Hepatocyte (in vitro differentiated cells): ENCODE measurements around the gene NXPH1. TPM values are rescaled to one million over a fixed set of nuclear protein-coding genes. Genes with fewer than 3 reads are reported as not detected.

ENCODE experiments used
- DNase-seq: peaks from one replicate; pipeline ENCODE4 v3.0.0-alpha.2; 2016; ENCODE audit warnings: low spot score
- H2AFZ ChIP-seq: fragments of 200-600 bp; sonication (generic); 2 replicates; pipeline ENCODE4 v1.6.0; 2016; ENCODE audit warnings: antibody characterized with exemption, mild to moderate bottlenecking
- H3K27ac ChIP-seq: fragments of 200-600 bp; sonication (generic); 2 replicates; pipeline ENCODE4 v1.5.1; 2016; ENCODE audit warnings: mild to moderate bottlenecking
- H3K27me3 ChIP-seq: fragments of 200-600 bp; sonication (generic); 2 replicates; pipeline ENCODE4 v1.6.1; 2016
- H3K36me3 ChIP-seq: fragments of 200-600 bp; sonication (generic); replicated peaks from 2 replicates; pipeline ENCODE4 v1.5.1; 2016; ENCODE audit warnings: low read depth; ENCODE audit not compliant: insufficient read depth
- H3K4me1 ChIP-seq: fragments of 200-600 bp; sonication (generic); 2 replicates; pipeline ENCODE4 v1.5.1; 2016; ENCODE audit warnings: mild to moderate bottlenecking, moderate library complexity; ENCODE audit not compliant: insufficient read depth
- H3K4me2 ChIP-seq: fragments of 200-600 bp; sonication (generic); 2 replicates; pipeline ENCODE4 v1.6.0; 2016
- H3K4me3 ChIP-seq: fragments of 200-600 bp; sonication (generic); 2 replicates; pipeline ENCODE4 v1.5.1; 2016; ENCODE audit warnings: mild to moderate bottlenecking
- H3K79me2 ChIP-seq: fragments of 200-600 bp; sonication (generic); 2 replicates; pipeline ENCODE4 v1.6.0; 2017; ENCODE audit warnings: mild to moderate bottlenecking
- H3K9me2 ChIP-seq: fragments of 200-600 bp; sonication (generic); replicated peaks from 2 replicates; pipeline ENCODE4 v1.6.0; 2017; ENCODE audit warnings: mild to moderate bottlenecking; ENCODE audit not compliant: insufficient read depth
- H3K9me3 ChIP-seq: fragments of 200-600 bp; sonication (generic); 2 replicates; pipeline ENCODE4 v1.5.1; 2016; ENCODE audit warnings: low read depth, mild to moderate bottlenecking
- H4K20me1 ChIP-seq: fragments of 200-600 bp; sonication (generic); 2 replicates; pipeline ENCODE4 v1.6.0; 2016; ENCODE audit warnings: mild to moderate bottlenecking; ENCODE audit not compliant: insufficient read depth, poor library complexity, severe bottlenecking
- EZH2 ChIP-seq: fragments of 200-600 bp; sonication (generic); IDR thresholded peaks from 2 replicates; pipeline ENCODE4 v1.6.1; 2016; ENCODE audit warnings: antibody characterized with exemption, mild to moderate bottlenecking, borderline replicate concordance
- EZH2phosphoT487 ChIP-seq: fragments of 200-600 bp; sonication (generic); IDR thresholded peaks from one replicate; pipeline ENCODE4 v1.6.1; 2018; ENCODE audit warnings: antibody characterized with exemption, mild to moderate bottlenecking, low read depth, moderate library complexity; ENCODE audit not compliant: unreplicated experiment, severe bottlenecking
- WGBS: methylation state at CpG from one replicate; pipeline ENCODE4 v1.1.6; 2016; ENCODE audit warnings: low lambda C conversion rate; ENCODE audit errors: missing lambda C conversion rate; 5-methylcytosine and 5-hydroxymethylcytosine counted together
- polyA plus RNA-seq: library from polyadenylated mRNA; unstranded; fragments of >200 nt; fragmentation: Nextera tagmentation; extraction: Ambion mirVana; gene quantifications from 2 replicates; pipeline ENCODE4 v1.2.1, GENCODE V29; 2016
- total RNA-seq: library from RNA; depleted of rRNA; stranded (reverse); fragments of >200 nt; gene quantifications from 2 replicates; pipeline ENCODE4 v1.2.3, GENCODE V29; 2014
- TF ChIP-seq, protein P1 (sequence below): fragments of 200-600 bp; sonication (generic); IDR thresholded peaks from 2 replicates; pipeline ENCODE4 v1.5.1; 2016; ENCODE audit warnings: antibody characterized with exemption, mild to moderate bottlenecking; ENCODE audit not compliant: poor library complexity

Gene NXPH1
- total and polyA plus RNA-seq, 2 experiments from 2014 or later, result not detected

DNA sequence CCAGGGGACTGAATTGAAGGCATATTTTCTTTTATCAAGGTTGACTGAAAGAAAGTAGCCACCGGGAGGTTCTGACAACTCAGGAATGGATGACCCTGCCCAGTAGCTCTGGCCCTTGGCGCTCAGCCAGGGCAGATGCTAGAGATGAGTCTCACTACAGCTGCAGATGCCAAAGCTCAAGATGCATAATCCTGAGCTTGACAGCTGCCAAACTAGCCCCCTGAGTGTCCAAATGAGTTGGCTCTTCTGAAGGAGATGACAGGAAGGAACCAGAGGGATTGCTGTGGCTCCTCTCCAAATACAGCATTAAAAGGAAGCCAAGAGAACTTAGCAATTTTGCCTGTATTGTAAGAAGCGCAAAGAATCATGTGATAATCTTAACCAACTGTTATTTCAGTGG is 78.4 kb downstream of the NXPH1 start:
- 89% methylated on average over 3 of the region's 3 CpGs for WGBS
- H3K27me3 ChIP-seq, result no peaks in the 10 kb centered on the region
- H2AFZ ChIP-seq, result no peak overlapping the region
- H3K9me2 ChIP-seq, result no peaks in the 10 kb centered on the region
- no peaks in the 10 kb centered on the region for H3K79me2 ChIP-seq
- H3K27ac ChIP-seq, result no peak overlapping the region
- no peak for DNase-seq
- no peak overlapping the region for H3K4me2 ChIP-seq
- H3K36me3 ChIP-seq, result no peaks in the 10 kb centered on the region
- H3K4me3 ChIP-seq, result no peak overlapping the region
- no peaks in the 10 kb centered on the region for H3K9me3 ChIP-seq
- H4K20me1 ChIP-seq, result no peaks in the 10 kb centered on the region
- TF ChIP-seq, protein P1, sequence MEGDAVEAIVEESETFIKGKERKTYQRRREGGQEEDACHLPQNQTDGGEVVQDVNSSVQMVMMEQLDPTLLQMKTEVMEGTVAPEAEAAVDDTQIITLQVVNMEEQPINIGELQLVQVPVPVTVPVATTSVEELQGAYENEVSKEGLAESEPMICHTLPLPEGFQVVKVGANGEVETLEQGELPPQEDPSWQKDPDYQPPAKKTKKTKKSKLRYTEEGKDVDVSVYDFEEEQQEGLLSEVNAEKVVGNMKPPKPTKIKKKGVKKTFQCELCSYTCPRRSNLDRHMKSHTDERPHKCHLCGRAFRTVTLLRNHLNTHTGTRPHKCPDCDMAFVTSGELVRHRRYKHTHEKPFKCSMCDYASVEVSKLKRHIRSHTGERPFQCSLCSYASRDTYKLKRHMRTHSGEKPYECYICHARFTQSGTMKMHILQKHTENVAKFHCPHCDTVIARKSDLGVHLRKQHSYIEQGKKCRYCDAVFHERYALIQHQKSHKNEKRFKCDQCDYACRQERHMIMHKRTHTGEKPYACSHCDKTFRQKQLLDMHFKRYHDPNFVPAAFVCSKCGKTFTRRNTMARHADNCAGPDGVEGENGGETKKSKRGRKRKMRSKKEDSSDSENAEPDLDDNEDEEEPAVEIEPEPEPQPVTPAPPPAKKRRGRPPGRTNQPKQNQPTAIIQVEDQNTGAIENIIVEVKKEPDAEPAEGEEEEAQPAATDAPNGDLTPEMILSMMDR, result no peak
- no peak for TF ChIP-seq EZH2phosphoT487
- no peak for TF ChIP-seq EZH2
- peaks cover 5% of the 10 kb centered on the region for H3K4me1 ChIP-seq

DNA sequence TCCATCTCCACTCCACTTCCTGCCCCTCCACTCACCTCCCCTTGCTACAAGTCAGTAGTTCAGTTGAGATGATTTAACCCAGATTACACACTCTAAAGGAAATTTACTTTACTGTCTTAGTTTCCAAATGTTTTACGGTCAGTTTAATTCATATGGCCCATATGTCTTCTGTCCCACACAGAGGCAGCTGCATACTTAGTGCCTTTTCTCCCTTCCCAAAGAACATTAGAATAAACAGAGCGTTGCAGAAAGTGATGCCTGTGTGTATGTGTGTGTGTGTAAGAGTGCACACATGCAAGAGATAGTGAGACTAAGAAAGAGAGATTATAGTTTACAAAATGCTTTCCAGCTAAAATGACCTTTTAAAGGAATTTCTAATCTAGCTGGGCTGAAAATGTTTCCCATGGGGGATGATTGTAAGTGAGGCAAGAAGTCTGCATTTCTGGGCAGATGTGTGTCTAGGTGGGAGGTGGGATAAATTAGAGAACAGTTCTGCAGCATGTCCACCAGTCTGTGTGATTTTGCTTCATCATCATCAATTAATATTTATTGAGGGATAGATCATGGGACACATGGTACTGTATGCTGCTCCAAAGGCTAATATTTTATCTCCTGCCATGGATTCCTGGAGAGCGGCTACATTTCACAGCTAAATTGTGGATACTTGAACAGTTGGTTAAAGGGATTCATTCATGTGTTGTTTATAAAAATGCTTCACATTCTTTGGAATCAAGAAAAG is 81.5 kb downstream of the NXPH1 start:
- Histone ChIP-seq H3K9me3 (no peaks in the 10 kb centered on the region), H3K4me1 (peaks cover 5% of the 10 kb centered on the region), H3K4me3 (no peak overlapping the region), H4K20me1 (no peaks in the 10 kb centered on the region), H3K9me2 (no peaks in the 10 kb centered on the region), H3K27ac (no peak overlapping the region), H3K79me2 (no peaks in the 10 kb centered on the region), H3K27me3 (no peaks in the 10 kb centered on the region), H3K4me2 (no peak overlapping the region), H2AFZ (no peak overlapping the region), H3K36me3 (no peaks in the 10 kb centered on the region)
- WGBS, result 49% methylated on average over 3 of the region's 3 CpGs
- TF ChIP-seq EZH2 (no peak), EZH2phosphoT487 (no peak)
- TF ChIP-seq, protein P1, result no peak
- no peak for DNase-seq

DNA sequence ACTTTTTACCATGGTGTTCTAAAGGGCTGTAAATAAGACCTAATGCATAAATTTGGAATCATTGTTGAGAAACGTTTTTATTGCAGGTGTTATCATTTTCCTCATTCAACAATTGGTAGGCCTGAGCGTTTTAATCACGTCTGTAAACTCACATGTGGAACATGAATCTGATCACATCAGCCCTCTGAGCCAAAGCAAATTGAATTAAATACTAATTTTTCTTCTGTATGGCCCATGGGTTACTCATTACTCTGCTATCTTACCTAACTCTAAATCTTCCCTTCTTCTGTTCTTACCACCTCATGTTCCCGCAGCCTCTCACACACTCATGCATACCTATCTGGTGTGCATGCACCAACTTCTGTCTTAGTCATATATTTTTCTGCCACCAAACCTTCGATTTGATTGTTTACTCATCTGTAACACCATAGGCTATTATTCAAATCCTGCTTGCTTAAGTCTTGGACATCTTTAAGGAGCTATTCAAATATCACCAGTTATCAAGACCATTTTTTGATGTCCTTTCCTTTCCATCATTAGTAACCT is 82.3 kb downstream of the NXPH1 start:
- H3K79me2 ChIP-seq, result no peaks in the 10 kb centered on the region
- H3K36me3 ChIP-seq, result no peaks in the 10 kb centered on the region
- H3K27ac ChIP-seq, result no peak overlapping the region
- peaks cover 5% of the 10 kb centered on the region for H3K4me1 ChIP-seq
- no peaks in the 10 kb centered on the region for H3K9me2 ChIP-seq
- DNase-seq, result no peak
- no peaks in the 10 kb centered on the region for H3K27me3 ChIP-seq
- H2AFZ ChIP-seq, result no peak overlapping the region
- H3K4me2 ChIP-seq, result no peak overlapping the region
- H3K4me3 ChIP-seq, result no peak overlapping the region
- H3K9me3 ChIP-seq, result no peaks in the 10 kb centered on the region
- H4K20me1 ChIP-seq, result no peaks in the 10 kb centered on the region
- TF ChIP-seq EZH2phosphoT487, result no peak
- TF ChIP-seq, protein P1, result no peak
- TF ChIP-seq EZH2, result no peak
- 77% methylated on average over 5 of the region's 5 CpGs for WGBS
